Caco-2 (cell line): ENCODE measurements around the gene PHC3. TPM values are rescaled to one million over a fixed set of nuclear protein-coding genes. Genes with fewer than 3 reads are reported as not detected.

Experiments used
- BruUV-seq: library from RNA; stranded (reverse); fragments of 400-500 nt; replicated peaks from 2 replicates; lab custom pipeline; 2021; lab: Mats Ljungman, UMichigan
- CTCF ChIA-PET: fragments of 300-600 bp; sonication (Branson Sonifier 250); formaldehyde crosslinking; loops from one replicate; lab custom pipeline; 2022; ENCODE audit warnings: antibody characterized with exemption; lab: Charles Lee
- POLR2A ChIA-PET: fragments of 300-600 bp; sonication (Branson Sonifier 250); formaldehyde crosslinking; loops from one replicate; lab custom pipeline; 2022; ENCODE audit warnings: antibody characterized with exemption; lab: Charles Lee
- DNase-seq, 2 experiments: peaks; one replicate each; pipeline versions ENCODE4 v3.0.0 to v3.0.0-alpha.2; 2020 to 2022
- H3K27me3 ChIP-seq: replicated peaks from 2 replicates; pipeline ENCODE4 v1.6.0; 2011; ENCODE audit warnings: low read length; ENCODE audit not compliant: control insufficient read depth, insufficient read depth
- H3K36me3 ChIP-seq: 2 replicates; pipeline ENCODE4 v1.5.1; 2011; ENCODE audit warnings: low read length; ENCODE audit not compliant: control insufficient read depth, insufficient read depth
- H3K4me1 ChIP-seq: fragments of 250-450 bp; sonication (Bioruptor Pico); 2 replicates; pipeline ENCODE4 v1.5.1; 2020; ENCODE audit warnings: mild to moderate bottlenecking
- H3K4me3 ChIP-seq: 2 replicates; pipeline ENCODE4 v1.5.1; 2011; ENCODE audit warnings: low read depth, mild to moderate bottlenecking, control low read depth, low read length
- H3K9me3 ChIP-seq: fragments of 250-450 bp; sonication (Bioruptor Pico); 2 replicates; pipeline ENCODE4 v1.5.1; 2020; ENCODE audit warnings: mild to moderate bottlenecking, moderate library complexity
- H3K27ac Mint-ChIP-seq: one replicate; pipeline ENCODE4 v1.8.0; 2022; ENCODE audit warnings: mixed read lengths; ENCODE audit not compliant: unreplicated experiment
- H3K27me3 Mint-ChIP-seq: one replicate; pipeline ENCODE4 v1.8.0; 2022; ENCODE audit warnings: mixed read lengths; ENCODE audit not compliant: insufficient read depth, unreplicated experiment
- H3K36me3 Mint-ChIP-seq: one replicate; pipeline ENCODE4 v1.8.0; 2022; ENCODE audit warnings: mild to moderate bottlenecking, mixed read lengths; ENCODE audit not compliant: insufficient read depth, unreplicated experiment
- H3K4me1 Mint-ChIP-seq: one replicate; pipeline ENCODE4 v1.8.0; 2022; ENCODE audit warnings: low read depth, mixed read lengths; ENCODE audit not compliant: unreplicated experiment
- H3K4me3 Mint-ChIP-seq: one replicate; pipeline ENCODE4 v1.8.0; 2022; ENCODE audit warnings: mild to moderate bottlenecking, moderate library complexity, mixed read lengths; ENCODE audit not compliant: unreplicated experiment
- H3K9me3 Mint-ChIP-seq: one replicate; pipeline ENCODE4 v1.8.0; 2022; ENCODE audit warnings: mixed read lengths; ENCODE audit not compliant: unreplicated experiment
- CTCF ChIP-seq, 2 experiments: fragments of 200-600 bp in 1 of 2; IDR thresholded peaks; 1 replicate in 1 of 2; 2 replicates in 1 of 2; pipeline versions ENCODE4 v1.5.1 to v1.8.0; 2011 to 2022; ENCODE audit warnings: antibody characterized with exemption in 1 of 2, control low read depth in 1 of 2, inconsistent platforms in 1 of 2, low read depth in 1 of 2, low read length in 1 of 2, mild to moderate bottlenecking in 1 of 2, moderate library complexity in 1 of 2; ENCODE audit not compliant: insufficient read depth in 1 of 2, severe bottlenecking in 1 of 2, unreplicated experiment in 1 of 2
- intact Hi-C: fragments of 100-400 bp; cut with micrococcal nuclease; formaldehyde crosslinking; loops from one replicate; pipeline ENCODE4 v1.10.0; 2022; ENCODE audit not compliant: unreplicated experiment
- total RNA-seq: library from RNA; stranded (reverse); gene quantifications from 2 replicates; pipeline ENCODE4 v1.2.3, GENCODE V29; 2022

PHC3 gene
- total RNA-seq, 1 experiment from 2014 or later = 29.8 TPM

- DNase-seq = no peak
- BruUV-seq = no TSS peak
- H3K27me3 Mint-ChIP-seq = no peaks in the 10 kb centered on the region
Measured at GRCh38 chr3:170098753-170099152, 82.8 kb downstream of the PHC3 start.

GRCh38 chr3:170096342-170096741, 85.2 kb downstream of the PHC3 start:
- H3K9me3 Mint-ChIP-seq = no peaks in the 10 kb centered on the region
- no peaks in the 10 kb centered on the region; the same call in 1 of the 2 replicates for H3K36me3 ChIP-seq
- intact Hi-C loops = no loop called here

More at GRCh38 chr3:170098753-170099152, 82.8 kb downstream of the PHC3 start:
- no peak for TF ChIP-seq CTCF (IDR thresholded peaks at IDR 0.05; ENCODE audit: insufficient read depth in 1 of 2, low read depth in 1 of 2, low read length in 1 of 2, severe bottlenecking in 1 of 2, unreplicated experiment in 1 of 2)
- intact Hi-C loops = no loop called here
- Mint-ChIP-seq H3K27ac (no peak overlapping the region), H3K9me3 (no peaks in the 10 kb centered on the region), H3K4me3 (no peak overlapping the region), H3K36me3 (peaks cover 31% of the 10 kb centered on the region), H3K4me1 (no peaks in the 10 kb centered on the region)
- no peaks in the 10 kb centered on the region for H3K27me3 ChIP-seq
- ChIA-PET CTCF (interaction anchor here (0.6 kb wide), 1 partner anchor 137 kb away, joined by 6 read pairs; no protein-coding TSS in a partner anchor), POLR2A (no interaction called here)
- H3K4me3 ChIP-seq = no peak overlapping the region
- H3K36me3 ChIP-seq = no peaks in the 10 kb centered on the region; the same call in 1 of the 2 replicates
- H3K4me1 ChIP-seq = no peaks in the 10 kb centered on the region
- H3K9me3 ChIP-seq = no peaks in the 10 kb centered on the region

GRCh38 chr3:170095771-170096170, 85.8 kb downstream of the PHC3 start:
- CTCF ChIA-PET = no interaction called here
- Histone ChIP-seq H3K9me3 (no peaks in the 10 kb centered on the region), H3K4me3 (no peak overlapping the region), H3K27me3 (no peaks in the 10 kb centered on the region), H3K36me3 (no peaks in the 10 kb centered on the region; the same call in 1 of the 2 replicates), H3K4me1 (no peaks in the 10 kb centered on the region)
- no peak overlapping the region for H3K27ac Mint-ChIP-seq
- no peak for TF ChIP-seq CTCF (IDR thresholded peaks at IDR 0.05; ENCODE audit: insufficient read depth in 1 of 2, low read depth in 1 of 2, low read length in 1 of 2, severe bottlenecking in 1 of 2, unreplicated experiment in 1 of 2)
- no peak for DNase-seq
- H3K4me1 Mint-ChIP-seq = no peaks in the 10 kb centered on the region
- intact Hi-C loops = no loop called here
- POLR2A ChIA-PET = no interaction called here
- peaks cover 29% of the 10 kb centered on the region for H3K36me3 Mint-ChIP-seq
- BruUV-seq = no TSS peak
- no peak overlapping the region for H3K4me3 Mint-ChIP-seq
- H3K27me3 Mint-ChIP-seq = no peaks in the 10 kb centered on the region
- no peaks in the 10 kb centered on the region for H3K9me3 Mint-ChIP-seq

More at GRCh38 chr3:170096342-170096741, 85.2 kb downstream of the PHC3 start:
- H3K36me3 Mint-ChIP-seq = peaks cover 31% of the 10 kb centered on the region
- H3K27me3 ChIP-seq = no peaks in the 10 kb centered on the region
- no peaks in the 10 kb centered on the region for H3K4me1 ChIP-seq
- POLR2A ChIA-PET = no interaction called here
- H3K4me3 ChIP-seq = no peak overlapping the region
- no peaks in the 10 kb centered on the region for H3K4me1 Mint-ChIP-seq
- no peak overlapping the region for H3K27ac Mint-ChIP-seq
- TF ChIP-seq CTCF (IDR thresholded peaks at IDR 0.05; ENCODE audit: insufficient read depth in 1 of 2, low read depth in 1 of 2, low read length in 1 of 2, severe bottlenecking in 1 of 2, unreplicated experiment in 1 of 2) = no peak
- H3K27me3 Mint-ChIP-seq = no peaks in the 10 kb centered on the region
- CTCF ChIA-PET = no interaction called here
- no peaks in the 10 kb centered on the region for H3K9me3 ChIP-seq
- no peak overlapping the region for H3K4me3 Mint-ChIP-seq
- no TSS peak for BruUV-seq
- DNase-seq = no peak
